Dendritic cell treated with granulocyte-macrophage colony-stimulating factor and Interleukin-4, amounts not matched to agents 40 ng/mL and 50 ng/mL, for 4 days (primary cell): ENCODE measurements around the gene LRRC34.

Source experiments
- H3K27ac Mint-ChIP-seq: one replicate; pipeline ENCODE4 v1.8.0; 2022; ENCODE audit warnings: mild to moderate bottlenecking, mixed read lengths
- H3K27me3 Mint-ChIP-seq: one replicate; pipeline ENCODE4 v1.8.0; 2022; ENCODE audit warnings: mild to moderate bottlenecking, mixed read lengths
- H3K36me3 Mint-ChIP-seq: one replicate; pipeline ENCODE4 v1.8.0; 2022; ENCODE audit warnings: low read depth, mixed read lengths
- H3K4me1 Mint-ChIP-seq: one replicate; pipeline ENCODE4 v1.8.0; 2022; ENCODE audit warnings: low read depth, mixed read lengths
- H3K4me3 Mint-ChIP-seq: one replicate; pipeline ENCODE4 v1.8.0; 2022; ENCODE audit warnings: mild to moderate bottlenecking, moderate library complexity, mixed read lengths
- H3K9me3 Mint-ChIP-seq: one replicate; pipeline ENCODE4 v1.8.0; 2022; ENCODE audit warnings: mixed read lengths
- intact Hi-C: fragments of 100-400 bp; cut with micrococcal nuclease; formaldehyde crosslinking; loops from one replicate; pipeline ENCODE4 v1.15.0; 2022

Gene LRRC34

GRCh38 chr3:169764882-169765612 is 47.7 kb downstream of the LRRC34 start, which contains the start of gene TERC:
TSS of gene TERC (minus strand) at chr3:169765060.
- no peaks in the 10 kb centered on the region for H3K9me3 Mint-ChIP-seq
- intact Hi-C loops = loop anchor here (1.0 to 10.0 kb wide), 6 partner anchors 8 to 1670 kb away; partner anchors contain the start of genes GOLIM4, LRRC31, MYNN and SEC62
- peaks cover 5% of the 10 kb centered on the region for H3K36me3 Mint-ChIP-seq
- peaks cover 4% of the 10 kb centered on the region for H3K4me1 Mint-ChIP-seq
- H3K4me3 Mint-ChIP-seq = peak within 1 kb of the TSS; percentile 94
- H3K27me3 Mint-ChIP-seq = no peaks in the 10 kb centered on the region
- H3K27ac Mint-ChIP-seq = peak within 1 kb of the TSS; percentile 98

- Mint-ChIP-seq H3K9me3 (no peaks in the 10 kb centered on the region), H3K27me3 (no peaks in the 10 kb centered on the region), H3K36me3 (peaks cover 5% of the 10 kb centered on the region), H3K27ac (peak overlapping the region; percentile 98), H3K4me3 (peak overlapping the region; percentile 94), H3K4me1 (peaks cover 5% of the 10 kb centered on the region)
- intact Hi-C loops = loop anchor here (1.0 to 10.0 kb wide), 6 partner anchors 9 to 1670 kb away; partner anchors contain the start of genes GOLIM4, LRRC31, MYNN and SEC62
These were observed 48.3 kb downstream of the LRRC34 start for GRCh38 chr3:169764312-169764881.

GRCh38 chr3:169760479-169760878 is 52.2 kb downstream of the LRRC34 start:
- intact Hi-C loops = loop anchor here (5.0 to 10.0 kb wide), 5 partner anchors 104 to 1666 kb away; partner anchors contain the start of genes GOLIM4, LRRC31 and SEC62
- H3K4me1 Mint-ChIP-seq = peaks cover 10% of the 10 kb centered on the region
- H3K9me3 Mint-ChIP-seq = no peaks in the 10 kb centered on the region
- no peak overlapping the region for H3K27ac Mint-ChIP-seq
- H3K36me3 Mint-ChIP-seq = peaks cover 5% of the 10 kb centered on the region
- peaks cover 6% of the 10 kb centered on the region for H3K27me3 Mint-ChIP-seq
- H3K4me3 Mint-ChIP-seq = no peak overlapping the region

GRCh38 chr3:169759256-169759655 is 53.4 kb downstream of the LRRC34 start:
- intact Hi-C loops = loop anchor here (10.0 kb wide), 1 partner anchor 104 kb away; no protein-coding TSS in a partner anchor
- Mint-ChIP-seq H3K9me3 (no peaks in the 10 kb centered on the region), H3K4me1 (peaks cover 10% of the 10 kb centered on the region), H3K4me3 (no peak overlapping the region), H3K36me3 (peaks cover 2% of the 10 kb centered on the region), H3K27me3 (peaks cover 11% of the 10 kb centered on the region), H3K27ac (no peak overlapping the region)

- Mint-ChIP-seq H3K27ac (no peak overlapping the region), H3K36me3 (no peaks in the 10 kb centered on the region), H3K27me3 (peaks cover 11% of the 10 kb centered on the region), H3K9me3 (no peaks in the 10 kb centered on the region), H3K4me1 (peaks cover 10% of the 10 kb centered on the region), H3K4me3 (no peak overlapping the region)
- intact Hi-C loops = loop anchor here (10.0 kb wide), 1 partner anchor 104 kb away; no protein-coding TSS in a partner anchor
These were observed 54.2 kb downstream of the LRRC34 start for GRCh38 chr3:169758359-169758994.

GRCh38 chr3:169755488-169755887 is 57.2 kb downstream of the LRRC34 start:
- Mint-ChIP-seq H3K4me3 (no peak overlapping the region), H3K4me1 (peaks cover 6% of the 10 kb centered on the region), H3K9me3 (no peaks in the 10 kb centered on the region), H3K27ac (no peak overlapping the region), H3K36me3 (no peaks in the 10 kb centered on the region), H3K27me3 (peaks cover 14% of the 10 kb centered on the region)
- intact Hi-C loops = loop anchor here (10.0 kb wide), 1 partner anchor 101 kb away; no protein-coding TSS in a partner anchor

GRCh38 chr3:169754711-169755110 is 58.0 kb downstream of the LRRC34 start:
- Mint-ChIP-seq H3K36me3 (no peaks in the 10 kb centered on the region), H3K27ac (no peak overlapping the region), H3K4me1 (peaks cover 6% of the 10 kb centered on the region), H3K27me3 (peaks cover 15% of the 10 kb centered on the region), H3K4me3 (no peak overlapping the region), H3K9me3 (no peaks in the 10 kb centered on the region)
- intact Hi-C loops = loop anchor here (10.0 kb wide), 1 partner anchor 100 kb away; no protein-coding TSS in a partner anchor

GRCh38 chr3:169751875-169752274 is 60.8 kb downstream of the LRRC34 start:
- Mint-ChIP-seq H3K4me3 (no peak overlapping the region), H3K27me3 (peaks cover 19% of the 10 kb centered on the region), H3K9me3 (no peaks in the 10 kb centered on the region), H3K27ac (no peak overlapping the region), H3K36me3 (no peaks in the 10 kb centered on the region), H3K4me1 (no peaks in the 10 kb centered on the region)
- intact Hi-C loops = loop anchor here (10.0 kb wide), 1 partner anchor 97 kb away; no protein-coding TSS in a partner anchor

- Mint-ChIP-seq H3K9me3 (no peaks in the 10 kb centered on the region), H3K36me3 (no peaks in the 10 kb centered on the region), H3K4me3 (no peak overlapping the region), H3K27me3 (peaks cover 15% of the 10 kb centered on the region), H3K4me1 (no peaks in the 10 kb centered on the region), H3K27ac (no peak overlapping the region)
- intact Hi-C loops = loop anchor here (10.0 kb wide), 1 partner anchor 96 kb away; no protein-coding TSS in a partner anchor
These were observed 62.0 kb downstream of the LRRC34 start for GRCh38 chr3:169750665-169751064.

- no peak overlapping the region for H3K4me3 Mint-ChIP-seq
- H3K27ac Mint-ChIP-seq = no peak overlapping the region
- no peaks in the 10 kb centered on the region for H3K36me3 Mint-ChIP-seq
- H3K27me3 Mint-ChIP-seq = peaks cover 10% of the 10 kb centered on the region
- no peaks in the 10 kb centered on the region for H3K9me3 Mint-ChIP-seq
- intact Hi-C loops = no loop called here
- no peaks in the 10 kb centered on the region for H3K4me1 Mint-ChIP-seq
These were observed 64.0 kb downstream of the LRRC34 start for GRCh38 chr3:169748670-169749069.

- H3K27me3 Mint-ChIP-seq = peaks cover 8% of the 10 kb centered on the region
- intact Hi-C loops = no loop called here
- H3K27ac Mint-ChIP-seq = no peak overlapping the region
- no peak overlapping the region for H3K4me3 Mint-ChIP-seq
- H3K36me3 Mint-ChIP-seq = no peaks in the 10 kb centered on the region
- no peaks in the 10 kb centered on the region for H3K4me1 Mint-ChIP-seq
- no peaks in the 10 kb centered on the region for H3K9me3 Mint-ChIP-seq
These were observed 65.8 kb downstream of the LRRC34 start for GRCh38 chr3:169746924-169747323.

- Mint-ChIP-seq H3K27ac (no peak overlapping the region), H3K4me3 (no peak overlapping the region), H3K36me3 (no peaks in the 10 kb centered on the region), H3K4me1 (no peaks in the 10 kb centered on the region), H3K27me3 (peaks cover 6% of the 10 kb centered on the region), H3K9me3 (no peaks in the 10 kb centered on the region)
- intact Hi-C loops = no loop called here
These were observed 68.2 kb downstream of the LRRC34 start for GRCh38 chr3:169744366-169745054.
